HCT116 (cell line): ENCODE data around the gene SLC35F1. TPM values are rescaled to one million over a fixed set of nuclear protein-coding genes. Genes with fewer than 3 reads are reported as not detected.

ENCODE experiments used
- ATAC-seq: fragments of 200-7000 bp; cut with Tn5 transposase; 2 replicates; pipeline ENCODE4 v1.9.1; 2020; ENCODE audit warnings: mild to moderate bottlenecking, moderate library complexity
- BruUV-seq: library from RNA; stranded (reverse); fragments of 400-500 nt; replicated peaks from 2 replicates; lab custom pipeline; 2021; lab: Mats Ljungman, UMichigan
- CTCF ChIA-PET: fragments of 300-600 bp; sonication (Branson Sonifier 250); formaldehyde crosslinking; loops from one replicate; lab custom pipeline; 2021; ENCODE audit warnings: antibody characterized with exemption; lab: Charles Lee
- POLR2A ChIA-PET: fragments of 300-600, 350-600 bp; sonication (Branson Sonifier 250); formaldehyde crosslinking; loops from one replicate; lab custom pipeline; 2021; ENCODE audit warnings: antibody characterized with exemption; lab: Charles Lee
- RAD21 ChIA-PET, 2 experiments: fragments of 300-600 bp; sonication (Branson Sonifier 250); formaldehyde crosslinking; loops; one replicate each; lab custom pipeline; 2023; ENCODE audit warnings: low total read pairs in 2 of 2; ENCODE audit not compliant: uncharacterized antibody in 2 of 2, unreplicated experiment in 2 of 2, low non-redundant PET in 1 of 2; lab: Charles Lee
- DNase-seq: peaks from one replicate; pipeline ENCODE4 v3.0.0-alpha.2; 2010; ENCODE audit warnings: low read depth, low spot score
- H2AFZ ChIP-seq: fragments of 200-600 bp; shearing (Covaris generic), sonication (generic); 2 replicates; pipeline ENCODE4 v1.6.1; 2017; ENCODE audit warnings: low read depth, mixed run types, mixed read lengths, antibody characterized with exemption, low read length; ENCODE audit not compliant: poor library complexity, severe bottlenecking
- H3K27ac ChIP-seq: 2 replicates; pipeline ENCODE4 v1.5.1; 2012; ENCODE audit warnings: low read depth, low read length
- H3K27me3 ChIP-seq: fragments of 200-600 bp; sonication (generic); 2 replicates; pipeline ENCODE4 v1.6.1; 2016; ENCODE audit warnings: mixed run types, low read length, mixed read lengths; ENCODE audit not compliant: insufficient read depth
- H3K36me3 ChIP-seq, 2 experiments: fragments of 200-500 bp in 1 of 2; fragments of 200-600 bp in 1 of 2; sonication (Bioruptor generic) in 1 of 2; sonication (generic) in 1 of 2; 2 replicates each; pipeline versions ENCODE4 v1.5.1 to v1.6.1; 2014 to 2016; ENCODE audit warnings: low read length in 2 of 2, inconsistent platforms in 1 of 2, mixed read lengths in 1 of 2, mixed run types in 1 of 2; ENCODE audit not compliant: insufficient read depth in 2 of 2, control insufficient read depth in 1 of 2
- H3K4me1 ChIP-seq, 2 experiments: fragments of 200-600 bp in 1 of 2; sonication (generic) in 1 of 2; 2 replicates each; pipeline versions ENCODE4 v1.5.1 to v1.6.1; 2012 to 2017; ENCODE audit warnings: low read length in 2 of 2, inconsistent platforms in 1 of 2, mild to moderate bottlenecking in 1 of 2, mixed read lengths in 1 of 2, mixed run types in 1 of 2, moderate library complexity in 1 of 2; ENCODE audit not compliant: insufficient read depth in 2 of 2, control insufficient read depth in 1 of 2
- H3K4me2 ChIP-seq: fragments of 200-600 bp; sonication (generic); 2 replicates; pipeline ENCODE4 v1.6.1; 2017; ENCODE audit warnings: mixed run types, low read length, mixed read lengths
- H3K4me3 ChIP-seq, 2 experiments: fragments of 200-600 bp in 1 of 2; sonication (generic) in 1 of 2; replicated peaks in 1 of 2; 2 replicates each; pipeline ENCODE4 v1.5.1; 2011 to 2016; ENCODE audit warnings: low read length in 2 of 2, control low read depth in 1 of 2, low read depth in 1 of 2, mild to moderate bottlenecking in 1 of 2, mixed read lengths in 1 of 2, mixed run types in 1 of 2
- H3K79me2 ChIP-seq: fragments of 200-600 bp; sonication (generic); 2 replicates; pipeline ENCODE4 v1.6.1; 2017; ENCODE audit warnings: mild to moderate bottlenecking, mixed run types, low read length, moderate library complexity, mixed read lengths; ENCODE audit not compliant: insufficient read depth
- H3K9ac ChIP-seq: fragments of 200-600 bp; sonication (generic); 2 replicates; pipeline ENCODE4 v1.6.1; 2016; ENCODE audit warnings: low read length, mixed read lengths
- H3K9me2 ChIP-seq: fragments of 200-600 bp; sonication (generic), shearing (Covaris generic); 2 replicates; pipeline ENCODE4 v1.6.1; 2017; ENCODE audit warnings: mixed run types, mild to moderate bottlenecking, moderate library complexity; ENCODE audit not compliant: insufficient read depth
- H3K9me3 ChIP-seq, 2 experiments: fragments of 200-500 bp in 1 of 2; fragments of 200-600 bp in 1 of 2; sonication (Bioruptor generic) in 1 of 2; sonication (generic) in 1 of 2; 2 replicates each; pipeline ENCODE4 v1.6.1; 2014 to 2017; ENCODE audit warnings: low read length in 2 of 2, mixed read lengths in 2 of 2, inconsistent platforms in 1 of 2, low read depth in 1 of 2, mild to moderate bottlenecking in 1 of 2, mixed run types in 1 of 2, moderate library complexity in 1 of 2; ENCODE audit not compliant: control insufficient read depth in 1 of 2, insufficient read depth in 1 of 2
- H4K20me1 ChIP-seq: fragments of 200-600 bp; sonication (generic), shearing (Covaris generic); 2 replicates; pipeline ENCODE4 v1.6.1; 2017; ENCODE audit warnings: mixed run types, mild to moderate bottlenecking, moderate library complexity; ENCODE audit not compliant: insufficient read depth
- CBX3 ChIP-seq: IDR thresholded peaks from 2 replicates; pipeline ENCODE4 v1.6.1; 2012; ENCODE audit warnings: low read depth
- CEBPB ChIP-seq: IDR thresholded peaks from 2 replicates; pipeline ENCODE4 v1.6.1; 2012; ENCODE audit warnings: low read depth
- EGR1 ChIP-seq: IDR thresholded peaks from 2 replicates; pipeline ENCODE4 v1.6.1; 2012; ENCODE audit warnings: low read depth
- EZH2 ChIP-seq: fragments of 200-600 bp; sonication (generic); IDR thresholded peaks from 2 replicates; pipeline ENCODE4 v1.6.1; 2017; ENCODE audit warnings: antibody characterized with exemption, mixed run types
- EZH2phosphoT487 ChIP-seq: fragments of 200-600 bp; IDR thresholded peaks from 2 replicates; pipeline ENCODE4 v1.6.1; 2018; ENCODE audit warnings: antibody characterized with exemption, borderline replicate concordance
- JUND ChIP-seq: IDR thresholded peaks from 2 replicates; pipeline ENCODE4 v1.6.1; 2012
- MAX ChIP-seq: IDR thresholded peaks from 2 replicates; pipeline ENCODE4 v1.6.1; 2012
- POLR2A ChIP-seq: IDR thresholded peaks from 2 replicates; pipeline ENCODE4 v1.7.0; 2011; ENCODE audit warnings: borderline replicate concordance; ENCODE audit not compliant: insufficient read depth, insufficient read length; ENCODE audit errors: extremely low read depth
- POLR2AphosphoS5 ChIP-seq: IDR thresholded peaks from 2 replicates; pipeline ENCODE4 v1.6.1; 2011; ENCODE audit warnings: mild to moderate bottlenecking, low read depth, low read length, moderate library complexity
- RAD21 ChIP-seq: IDR thresholded peaks from 2 replicates; pipeline ENCODE4 v1.6.1; 2012; ENCODE audit warnings: low read depth, mild to moderate bottlenecking
- SIN3A ChIP-seq: IDR thresholded peaks from 2 replicates; pipeline ENCODE4 v1.6.1; 2012; ENCODE audit warnings: low read depth
- SP1 ChIP-seq: IDR thresholded peaks from 2 replicates; pipeline ENCODE4 v1.6.1; 2012; ENCODE audit warnings: low read depth
- SRF ChIP-seq: IDR thresholded peaks from 2 replicates; pipeline ENCODE4 v1.6.1; 2012; ENCODE audit warnings: low read depth
- TCF7L2 ChIP-seq: IDR thresholded peaks from 2 replicates; pipeline ENCODE4 v1.7.0; 2011; ENCODE audit warnings: borderline replicate concordance, inconsistent platforms; ENCODE audit not compliant: insufficient read depth, insufficient read length; ENCODE audit errors: extremely low read depth
- YY1 ChIP-seq: IDR thresholded peaks from 2 replicates; pipeline ENCODE4 v1.6.1; 2011; ENCODE audit warnings: low read length, low read depth, moderate library complexity, mild to moderate bottlenecking; ENCODE audit not compliant: insufficient replicate concordance; ENCODE audit errors: extremely low read depth
- ZFX ChIP-seq: fragments of 450-650 bp; IDR thresholded peaks from 2 replicates; pipeline ENCODE4 v1.6.1; 2017
- ZNF274 ChIP-seq: fragments of 200-500 bp; sonication (Bioruptor generic); IDR thresholded peaks from 2 replicates; pipeline ENCODE4 v1.6.1; 2014; ENCODE audit warnings: mild to moderate bottlenecking, low read depth, low read length, inconsistent platforms
- intact Hi-C: fragments of 100-400 bp; cut with micrococcal nuclease; formaldehyde crosslinking; loops from 2 replicates; pipeline ENCODE4 v1.10.0; 2022
- total RNA-seq: library from RNA; stranded (reverse); gene quantifications from one replicate; pipeline ENCODE4 v1.2.1, GENCODE V29; 2021; ENCODE audit not compliant: unreplicated experiment
- TF ChIP-seq, protein P1 (sequence below), 3 experiments: fragments of 200-600 bp in 1 of 3; sonication (generic) in 1 of 3; IDR thresholded peaks in 2 of 3; conservative IDR thresholded peaks in 1 of 3; 2 replicates each; pipeline ENCODE4 v1.5.1; 2012 to 2017; ENCODE audit warnings: low read depth in 2 of 3, low read length in 2 of 3, antibody characterized with exemption in 1 of 3, borderline replicate concordance in 1 of 3, control low read depth in 1 of 3, mild to moderate bottlenecking in 1 of 3, mixed read lengths in 1 of 3, mixed run types in 1 of 3, moderate library complexity in 1 of 3; ENCODE audit not compliant: insufficient read depth in 1 of 3
- TF ChIP-seq, protein P2 (sequence below): IDR thresholded peaks from 2 replicates; pipeline ENCODE4 v1.6.1; 2012

The SLC35F1 gene
- total RNA-seq, 1 experiment from 2014 or later = 0.07 TPM

DNA sequence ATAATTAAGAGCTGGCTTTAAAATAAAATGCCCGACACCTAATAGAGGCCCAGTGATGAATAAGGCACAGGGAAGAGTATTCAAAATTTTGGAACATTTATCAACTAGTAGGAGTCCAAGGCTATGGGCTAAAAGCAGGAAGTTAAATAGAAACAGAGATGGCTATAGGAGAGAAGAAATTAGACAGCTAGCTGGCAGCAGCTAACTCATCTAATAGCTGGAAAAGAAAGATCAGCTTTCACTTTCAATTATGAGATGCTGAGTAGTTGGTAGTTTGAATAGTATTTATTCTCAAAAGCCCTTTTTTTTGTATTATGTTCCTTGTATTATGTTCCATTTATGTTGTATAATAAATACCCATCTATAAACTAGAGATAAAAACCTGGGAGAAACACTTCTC is 215.7 kb downstream of the SLC35F1 start:
- DNase-seq (no peak), ATAC-seq (no peak)
- H3K27ac ChIP-seq = no peak overlapping the region
- H3K9me2 ChIP-seq = no peaks in the 10 kb centered on the region
- no peak overlapping the region for H3K4me3 ChIP-seq
- H3K27me3 ChIP-seq = no peaks in the 10 kb centered on the region
- H3K36me3 ChIP-seq = no peaks in the 10 kb centered on the region
- intact Hi-C loops = no loop called here
- ChIA-PET CTCF (interaction anchor here (0.6 kb wide), 1 partner anchor 842 kb away, joined by 3 read pairs; no protein-coding TSS in a partner anchor), POLR2A (no interaction called here), RAD21 (no interaction called here)
- H2AFZ ChIP-seq = no peak overlapping the region
- no peaks in the 10 kb centered on the region for H4K20me1 ChIP-seq
- H3K4me2 ChIP-seq = no peak overlapping the region
- H3K9me3 ChIP-seq = no peaks in the 10 kb centered on the region
- TF ChIP-seq JUND (no peak), EZH2phosphoT487 (no peak), CEBPB (no peak), YY1 (no peak), POLR2AphosphoS5 (no peak), POLR2A (no peak), ZNF274 (no peak), SP1 (no peak), SRF (no peak), SIN3A (no peak), TCF7L2 (no peak), CBX3 (no peak), ZFX (no peak), EZH2 (no peak), MAX (no peak), RAD21 (no peak), EGR1 (no peak)
- TF ChIP-seq, protein P1, sequence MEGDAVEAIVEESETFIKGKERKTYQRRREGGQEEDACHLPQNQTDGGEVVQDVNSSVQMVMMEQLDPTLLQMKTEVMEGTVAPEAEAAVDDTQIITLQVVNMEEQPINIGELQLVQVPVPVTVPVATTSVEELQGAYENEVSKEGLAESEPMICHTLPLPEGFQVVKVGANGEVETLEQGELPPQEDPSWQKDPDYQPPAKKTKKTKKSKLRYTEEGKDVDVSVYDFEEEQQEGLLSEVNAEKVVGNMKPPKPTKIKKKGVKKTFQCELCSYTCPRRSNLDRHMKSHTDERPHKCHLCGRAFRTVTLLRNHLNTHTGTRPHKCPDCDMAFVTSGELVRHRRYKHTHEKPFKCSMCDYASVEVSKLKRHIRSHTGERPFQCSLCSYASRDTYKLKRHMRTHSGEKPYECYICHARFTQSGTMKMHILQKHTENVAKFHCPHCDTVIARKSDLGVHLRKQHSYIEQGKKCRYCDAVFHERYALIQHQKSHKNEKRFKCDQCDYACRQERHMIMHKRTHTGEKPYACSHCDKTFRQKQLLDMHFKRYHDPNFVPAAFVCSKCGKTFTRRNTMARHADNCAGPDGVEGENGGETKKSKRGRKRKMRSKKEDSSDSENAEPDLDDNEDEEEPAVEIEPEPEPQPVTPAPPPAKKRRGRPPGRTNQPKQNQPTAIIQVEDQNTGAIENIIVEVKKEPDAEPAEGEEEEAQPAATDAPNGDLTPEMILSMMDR (IDR thresholded peaks at IDR 0.05 in 2 of 3, conservative IDR thresholded peaks at IDR 0.05 in 1 of 3; ENCODE audit: borderline replicate concordance in 1 of 3, insufficient read depth in 1 of 3, low read depth in 2 of 3, low read length in 2 of 3) = no peak
- TF ChIP-seq, protein P2, sequence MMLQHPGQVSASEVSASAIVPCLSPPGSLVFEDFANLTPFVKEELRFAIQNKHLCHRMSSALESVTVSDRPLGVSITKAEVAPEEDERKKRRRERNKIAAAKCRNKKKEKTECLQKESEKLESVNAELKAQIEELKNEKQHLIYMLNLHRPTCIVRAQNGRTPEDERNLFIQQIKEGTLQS = no peak
- H3K79me2 ChIP-seq = no peaks in the 10 kb centered on the region
- BruUV-seq = no TSS peak
- no peak overlapping the region for H3K9ac ChIP-seq
- H3K4me1 ChIP-seq = no peaks in the 10 kb centered on the region
